ELR (cell line): ENCODE measurements around the gene ZNF737.
"Not testable (repeated sequence)": the region's sequence is repeated elsewhere in the genome, so short reads cannot be mapped to it uniquely, and the experiment has no call there.

Source experiments
- DNase-seq: peaks from one replicate; pipeline ENCODE4 v3.0.0-alpha.2; 2015; ENCODE audit warnings: low read depth

The ZNF737 gene

DNA sequence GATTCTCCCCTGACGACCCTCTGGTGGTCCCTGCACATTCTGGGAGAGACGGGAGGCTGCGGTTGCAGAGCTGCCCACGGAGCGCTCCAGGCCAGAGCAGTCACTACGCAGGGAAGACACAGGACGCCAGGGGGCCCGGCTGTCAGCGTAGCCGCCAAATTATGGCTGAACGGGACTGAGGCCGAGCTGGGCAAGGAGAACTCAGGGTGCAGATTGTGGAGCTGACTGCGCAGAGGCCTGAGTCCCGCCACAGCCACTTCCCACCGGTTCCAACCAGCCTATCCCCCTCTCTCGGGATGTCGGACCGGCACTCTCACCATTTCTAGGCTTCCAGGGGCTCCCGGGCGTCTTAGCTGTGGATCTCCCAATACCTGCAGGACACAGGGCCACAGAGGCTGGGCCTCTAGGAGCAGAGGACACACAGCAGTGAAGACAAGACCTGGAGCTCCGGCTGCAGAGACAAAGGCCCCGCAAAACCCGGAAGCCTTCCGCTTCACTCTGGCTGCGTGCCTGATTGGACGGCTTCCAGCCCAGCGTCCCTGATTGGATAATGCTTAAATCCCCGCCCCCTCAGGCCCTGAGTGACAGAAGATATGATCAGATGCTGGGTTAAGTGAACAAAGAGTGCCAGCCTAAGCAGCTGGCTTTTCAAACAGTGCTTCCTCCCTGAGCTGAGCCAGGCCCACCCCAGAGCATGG lies at the start of gene ZNF737:
Gene ZNF737 (minus strand): TSS at position 461 of the 698 bp plus-strand sequence. CDS start 141 bp downstream, at position 320.
- peak; percentile 96 for DNase-seq

DNA sequence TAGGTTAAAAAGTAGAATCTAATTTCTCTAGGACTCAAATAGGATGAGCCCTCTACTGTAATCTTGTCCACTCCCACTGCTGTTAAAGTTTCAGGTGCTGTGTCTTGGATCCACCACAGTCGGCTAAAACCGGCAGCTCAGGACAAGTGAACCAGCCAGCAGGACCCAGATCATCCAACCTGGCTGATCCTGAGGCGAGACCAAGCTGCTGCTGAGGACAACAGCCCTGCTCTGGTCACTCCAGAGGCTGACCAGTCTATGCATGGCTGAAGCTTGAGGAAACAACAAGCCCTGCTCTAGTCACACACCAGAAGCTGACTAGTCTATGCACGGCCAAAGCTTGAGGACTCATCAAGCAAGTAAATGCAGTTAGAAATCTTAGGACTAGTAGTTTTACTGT lies 49.4 kb upstream of the ZNF737 start:
- DNase-seq: not testable (repeated sequence)

DNA sequence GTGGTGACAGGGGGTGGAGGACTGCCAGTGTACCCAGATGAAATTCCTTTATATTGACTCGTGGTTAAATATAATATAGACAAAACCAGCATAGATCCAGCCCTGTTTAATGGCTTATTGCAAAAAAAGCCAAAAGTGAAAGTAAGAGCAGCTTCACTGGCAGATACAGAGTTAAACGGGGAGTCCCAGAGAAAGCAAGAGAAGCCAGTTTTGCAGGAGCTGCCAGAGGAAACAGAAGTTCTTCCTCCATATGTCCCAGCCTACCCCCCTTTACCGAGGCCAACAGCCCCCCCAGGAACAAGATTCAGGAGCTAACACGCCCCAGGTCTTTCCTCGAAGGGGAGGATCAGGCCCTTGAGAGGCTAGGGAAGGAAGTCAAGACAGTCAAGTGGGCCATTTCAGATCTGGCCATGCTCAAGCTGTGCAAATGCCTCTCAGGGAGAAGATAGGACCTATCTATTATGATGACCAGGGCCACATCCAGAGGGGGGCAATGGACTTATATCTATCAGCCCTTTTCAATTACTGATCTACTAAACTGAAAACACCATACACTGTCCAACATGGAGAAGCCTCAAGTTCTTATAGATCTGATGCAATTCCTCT lies 47.2 kb upstream of the ZNF737 start:
- no peak for DNase-seq

DNA sequence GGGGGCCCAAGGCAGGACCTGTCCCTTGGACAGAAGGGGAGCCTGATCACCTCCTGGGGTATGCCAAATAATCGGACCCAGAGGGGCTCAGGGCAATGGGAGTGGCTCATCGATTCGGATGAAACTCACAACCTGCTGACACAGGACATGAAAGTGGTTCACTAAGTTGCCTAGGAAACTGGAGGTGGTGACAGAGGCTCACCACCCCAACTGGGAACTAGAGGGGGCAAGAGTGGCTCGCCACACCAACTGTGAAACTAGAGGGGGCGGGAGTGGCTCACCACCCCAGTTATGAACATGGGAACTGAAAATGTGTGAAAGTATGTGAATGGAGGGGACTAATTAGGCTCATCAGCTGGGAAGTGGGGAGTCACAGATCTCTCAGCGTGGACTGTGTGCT lies 46.3 kb upstream of the ZNF737 start:
- DNase-seq: no peak

DNA sequence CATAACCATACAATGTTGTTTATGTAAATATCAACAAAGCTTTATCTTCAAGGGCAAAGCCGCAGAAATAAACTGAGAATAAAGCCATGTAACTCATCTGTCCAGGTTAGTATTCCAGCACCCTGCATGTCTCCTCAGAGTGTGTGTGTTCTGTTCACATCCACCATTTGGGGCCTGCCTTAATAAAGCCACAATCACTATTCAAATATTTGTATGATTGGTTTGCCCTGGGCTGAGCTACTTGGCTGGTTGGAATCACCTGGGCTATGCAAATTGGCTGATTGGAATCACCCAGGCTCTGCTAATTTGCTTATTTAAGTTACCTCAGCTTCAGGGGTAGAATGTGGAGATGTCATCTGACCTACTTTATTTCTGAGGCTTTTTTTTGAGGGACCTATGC lies 42.4 kb upstream of the ZNF737 start:
- DNase-seq: no peak

DNA sequence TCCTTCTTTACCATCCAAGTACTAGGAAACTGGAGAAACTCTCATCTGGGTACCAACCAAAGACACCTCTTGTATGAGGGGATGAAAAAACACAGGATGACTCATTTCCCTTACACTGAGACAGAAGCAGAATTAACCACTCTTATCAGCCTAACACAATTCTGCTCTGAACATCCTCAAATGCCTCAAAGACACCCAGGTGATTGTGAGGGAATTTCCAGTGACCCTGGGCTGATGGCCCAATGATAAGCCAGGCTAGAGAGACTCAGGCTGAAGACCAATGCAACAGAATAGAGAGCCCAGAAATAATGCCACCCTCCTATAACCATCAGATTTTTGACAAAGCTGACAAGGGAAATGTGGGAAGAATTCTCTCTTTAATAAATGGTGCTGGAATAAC lies 7.0 kb downstream of the ZNF737 start:
- DNase-seq: no peak

DNA sequence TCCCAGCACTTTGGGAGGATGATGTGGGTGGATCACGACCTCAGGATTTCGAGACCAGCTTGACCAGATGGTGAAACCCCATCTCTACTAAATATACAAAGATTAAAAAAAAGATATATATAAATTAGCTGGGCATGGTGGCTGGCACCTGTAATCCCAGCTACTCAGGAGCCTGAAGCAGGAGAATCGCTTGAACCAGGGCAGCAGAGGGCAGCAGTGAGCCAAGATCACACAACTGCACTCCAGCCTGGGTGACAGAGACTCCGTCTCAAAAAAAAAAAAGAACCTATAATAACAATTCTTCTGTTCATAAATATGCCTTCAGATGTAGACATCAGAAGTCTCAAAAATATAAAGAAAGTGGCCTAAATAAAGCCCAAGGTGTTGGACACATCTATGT lies 7.6 kb downstream of the ZNF737 start:
- peak; percentile 8 for DNase-seq

DNA sequence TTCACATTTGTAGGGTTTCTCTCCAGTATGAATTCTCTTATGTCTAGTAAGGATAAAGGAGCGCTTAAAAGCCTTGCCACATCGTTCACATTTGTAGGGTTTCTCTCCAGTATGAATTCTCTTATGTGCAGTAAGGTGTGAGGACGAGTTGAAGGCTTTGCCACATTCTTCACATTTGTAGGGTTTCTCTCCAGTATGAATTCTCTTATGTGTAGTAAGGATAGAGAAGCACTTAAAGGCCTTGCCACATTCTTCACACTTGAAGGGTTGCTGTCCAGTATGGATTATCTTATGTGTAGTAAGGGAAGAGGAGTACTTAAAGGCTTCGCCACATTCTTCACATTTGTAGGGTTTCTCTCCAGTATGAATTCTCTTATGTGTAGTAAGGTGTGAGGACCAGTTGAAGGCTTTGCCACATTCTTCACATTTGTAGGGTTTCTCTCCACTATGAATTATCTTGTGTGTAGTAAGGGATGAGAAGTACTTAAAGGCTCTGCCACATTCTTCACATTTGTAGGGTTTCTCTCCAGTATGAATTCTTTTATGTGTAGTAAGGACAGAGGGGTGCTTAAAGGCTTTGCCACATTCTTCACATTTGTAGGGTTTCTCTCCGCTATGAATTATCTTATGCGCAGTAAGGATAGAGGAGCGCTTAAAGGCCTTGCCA lies 20.8 kb downstream of the ZNF737 start:
- DNase-seq: not testable (repeated sequence)

DNA sequence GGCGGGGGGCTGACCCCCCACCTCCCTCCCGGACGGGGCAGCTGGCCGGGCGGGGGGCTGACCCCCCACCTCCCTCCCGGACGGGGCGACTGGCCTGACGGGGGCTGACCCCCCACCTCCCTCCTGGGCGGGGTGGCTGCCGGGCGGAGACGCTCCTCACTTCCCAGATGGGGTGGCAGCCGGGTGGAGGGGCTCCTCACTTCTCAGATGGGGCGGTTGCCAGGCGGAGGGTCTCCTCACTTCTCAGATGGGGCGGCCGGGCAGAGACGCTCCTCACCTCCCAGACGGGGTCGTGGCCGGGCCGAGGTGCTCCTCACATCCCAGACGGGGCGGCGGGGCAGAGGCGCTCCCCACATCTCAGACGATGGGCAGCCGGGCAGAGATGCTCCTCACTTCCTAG lies 35.3 kb downstream of the ZNF737 start:
- not testable (repeated sequence) for DNase-seq

DNA sequence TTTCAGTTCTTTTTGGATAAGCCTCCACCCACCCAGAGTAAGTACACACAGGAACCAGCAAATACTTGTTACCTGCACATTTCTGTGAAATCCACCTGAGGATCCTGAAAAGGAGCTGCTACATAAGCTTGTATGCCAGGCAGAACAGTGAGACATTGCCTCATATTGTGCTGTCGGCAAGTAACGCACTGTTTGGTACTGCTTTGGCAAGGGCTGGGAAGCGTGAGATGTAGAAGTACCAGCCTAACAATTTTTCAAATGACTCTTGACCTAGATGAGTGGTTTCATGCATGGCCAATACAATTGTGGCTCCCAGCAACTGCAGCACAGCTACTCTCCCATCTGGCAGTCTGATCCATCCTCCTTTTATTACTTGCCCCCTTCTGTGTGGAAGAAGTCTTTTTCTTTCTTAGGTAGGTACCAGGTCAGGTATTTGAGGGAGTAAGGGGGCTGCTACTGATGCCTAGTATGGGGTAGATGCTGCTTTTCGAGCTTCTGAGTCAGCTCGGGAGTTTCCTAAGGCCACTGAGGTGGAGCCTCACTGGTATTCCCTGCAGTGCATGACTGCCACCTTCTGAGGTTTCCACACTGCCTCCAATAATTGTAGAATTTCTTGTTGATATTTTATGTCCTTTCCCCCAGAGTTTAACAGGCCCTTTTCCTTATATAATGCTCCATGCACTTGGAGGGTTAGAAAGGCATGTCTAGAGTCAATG lies 52.2 kb downstream of the ZNF737 start:
- DNase-seq: no peak

DNA sequence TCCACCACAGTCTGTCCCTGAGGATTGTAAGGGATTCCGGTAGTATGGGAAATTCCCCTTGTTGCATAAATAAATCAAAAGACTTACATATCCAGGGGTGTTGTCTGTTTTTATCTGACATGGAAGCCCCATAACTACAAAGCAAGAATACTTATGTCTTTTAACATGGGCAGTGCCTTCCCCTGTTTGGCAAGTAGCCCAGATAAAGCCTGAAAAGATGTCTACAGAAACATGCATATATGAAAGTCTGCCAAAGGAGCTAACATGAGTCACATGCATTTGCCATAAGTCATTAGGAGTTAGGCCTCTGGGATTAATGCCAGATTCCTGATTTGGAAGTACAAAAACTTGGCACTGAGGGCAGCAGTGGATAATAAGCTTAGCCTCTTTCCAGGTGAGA lies 62.1 kb downstream of the ZNF737 start:
- DNase-seq: peak; percentile 46
